SJCRH30 (cell line): ENCODE results near the gene UBE2E3. TPM values are rescaled to one million over a fixed set of nuclear protein-coding genes. Genes with fewer than 3 reads are reported as not detected.
A peak's percentile ranks its signal among the peaks of the same experiment; 100 is the strongest.

Source experiments
- DNase-seq, 2 experiments: peaks; one replicate each; pipeline ENCODE4 v3.0.0-alpha.2; 2015 to 2020
- H3K27ac ChIP-seq: fragments of 250-450 bp; sonication (Bioruptor Pico); 2 replicates; pipeline ENCODE4 v1.5.1; 2020; ENCODE audit warnings: mild to moderate bottlenecking, moderate library complexity
- H3K27me3 ChIP-seq: fragments of 250-450 bp; sonication (Bioruptor Pico); 2 replicates; pipeline ENCODE4 v1.5.1; 2020; ENCODE audit warnings: mild to moderate bottlenecking, moderate library complexity
- H3K36me3 ChIP-seq: fragments of 250-450 bp; sonication (Bioruptor Pico); 2 replicates; pipeline ENCODE4 v1.5.1; 2020; ENCODE audit warnings: mild to moderate bottlenecking, moderate library complexity
- H3K4me1 ChIP-seq: fragments of 250-450 bp; sonication (Bioruptor Pico); 2 replicates; pipeline ENCODE4 v1.5.1; 2020; ENCODE audit warnings: mild to moderate bottlenecking, moderate library complexity
- H3K4me3 ChIP-seq: fragments of 250-450 bp; sonication (Bioruptor Pico); 2 replicates; pipeline ENCODE4 v1.5.1; 2020; ENCODE audit warnings: mild to moderate bottlenecking, moderate library complexity
- H3K9me3 ChIP-seq: fragments of 250-450 bp; sonication (Bioruptor Pico); replicated peaks from 2 replicates; pipeline ENCODE4 v1.5.1; 2020; ENCODE audit warnings: mild to moderate bottlenecking, moderate library complexity
- total RNA-seq: library from RNA; depleted of rRNA; stranded (reverse); fragments of >200 nt; shearing (Covaris generic); gene quantifications from 2 replicates; pipeline ENCODE4 v1.2.3, GENCODE V29; 2014

UBE2E3 gene
- total RNA-seq, 1 experiment from 2014 or later: 169 TPM

DNA sequence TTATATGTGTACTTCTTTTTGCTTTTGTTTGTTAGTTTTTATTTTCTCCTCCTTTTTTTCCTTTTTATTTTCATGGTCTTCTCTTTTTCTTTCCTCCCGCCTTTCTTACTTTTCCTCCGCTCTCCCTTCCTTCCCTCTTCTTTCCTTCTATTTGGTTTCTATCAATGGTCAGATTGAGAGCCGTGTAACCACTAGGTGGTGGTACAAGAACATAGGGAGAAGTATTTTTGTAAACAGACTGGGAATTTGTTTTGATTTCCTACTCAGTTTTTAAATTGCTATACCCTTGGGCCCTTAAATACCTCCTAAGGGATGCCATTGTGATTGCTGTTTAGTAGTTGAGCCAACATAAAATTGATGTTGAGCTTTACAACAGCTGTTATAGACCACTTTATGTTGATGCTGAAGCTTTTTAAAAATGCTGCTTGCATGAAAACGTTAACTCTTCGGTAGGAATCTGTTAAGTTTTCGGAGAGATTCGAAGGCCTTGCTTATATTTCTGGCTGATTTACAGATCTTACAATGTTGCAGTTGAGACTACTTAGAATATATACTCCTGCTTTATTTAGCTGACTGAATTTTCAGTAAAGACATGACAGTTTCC, 124.2 kb downstream of the UBE2E3 start:
- Histone ChIP-seq H3K27ac (no peak overlapping the region; the same call in 1 of the 2 replicates), H3K4me1 (peaks cover 25% of the 10 kb centered on the region)
- peak; percentile 53 to 81 for DNase-seq

DNA sequence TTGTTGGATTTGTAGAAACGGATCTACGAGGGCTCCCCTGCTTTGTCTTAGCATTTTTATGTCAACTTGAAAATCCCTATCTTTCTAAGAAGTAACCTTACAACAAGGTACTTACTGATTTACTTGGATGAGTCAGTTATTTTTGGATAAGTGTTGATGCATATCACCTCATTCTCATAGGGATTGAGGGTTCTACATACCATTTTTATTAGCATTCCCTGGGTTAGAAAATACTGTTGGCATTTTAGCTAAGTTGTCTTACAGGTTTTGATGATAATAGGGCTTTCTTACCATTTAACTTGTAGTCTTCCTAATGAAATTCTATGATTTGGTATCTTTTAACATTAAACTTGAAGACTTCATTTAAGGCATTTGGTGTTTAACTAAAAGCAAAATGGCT, 125.2 kb downstream of the UBE2E3 start:
- DNase-seq: no peak
- Histone ChIP-seq H3K4me3 (no peak overlapping the region), H3K27me3 (no peaks in the 10 kb centered on the region), H3K4me1 (peaks cover 25% of the 10 kb centered on the region), H3K27ac (no peak overlapping the region), H3K9me3 (no peaks in the 10 kb centered on the region), H3K36me3 (no peaks in the 10 kb centered on the region)

More for the DNA sequence above, 124.2 kb downstream of the UBE2E3 start:
- Histone ChIP-seq H3K4me3 (no peak overlapping the region), H3K36me3 (no peaks in the 10 kb centered on the region), H3K27me3 (no peaks in the 10 kb centered on the region), H3K9me3 (no peaks in the 10 kb centered on the region)

DNA sequence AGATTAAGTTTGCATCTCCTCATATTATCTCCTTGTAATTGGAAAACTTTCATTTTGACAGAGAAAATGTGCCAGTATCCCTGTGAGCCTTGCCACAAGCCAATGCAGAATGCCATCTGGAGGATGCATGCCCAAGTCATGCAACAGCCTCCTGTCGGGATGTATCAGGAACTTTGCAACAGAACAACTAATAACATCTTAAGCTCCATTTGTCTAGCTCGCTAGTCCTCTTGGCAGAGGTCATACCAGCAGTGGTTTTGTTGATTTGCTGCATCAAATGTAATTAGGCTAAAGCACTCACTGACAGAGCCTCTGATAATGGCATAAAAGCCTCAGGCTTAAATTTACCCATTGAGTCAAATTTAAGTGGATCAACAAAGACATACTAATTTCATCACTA, 125.8 kb downstream of the UBE2E3 start:
- peak in 1 of 2 experiments; percentile 25 for DNase-seq
- no peaks in the 10 kb centered on the region for H3K36me3 ChIP-seq

DNA sequence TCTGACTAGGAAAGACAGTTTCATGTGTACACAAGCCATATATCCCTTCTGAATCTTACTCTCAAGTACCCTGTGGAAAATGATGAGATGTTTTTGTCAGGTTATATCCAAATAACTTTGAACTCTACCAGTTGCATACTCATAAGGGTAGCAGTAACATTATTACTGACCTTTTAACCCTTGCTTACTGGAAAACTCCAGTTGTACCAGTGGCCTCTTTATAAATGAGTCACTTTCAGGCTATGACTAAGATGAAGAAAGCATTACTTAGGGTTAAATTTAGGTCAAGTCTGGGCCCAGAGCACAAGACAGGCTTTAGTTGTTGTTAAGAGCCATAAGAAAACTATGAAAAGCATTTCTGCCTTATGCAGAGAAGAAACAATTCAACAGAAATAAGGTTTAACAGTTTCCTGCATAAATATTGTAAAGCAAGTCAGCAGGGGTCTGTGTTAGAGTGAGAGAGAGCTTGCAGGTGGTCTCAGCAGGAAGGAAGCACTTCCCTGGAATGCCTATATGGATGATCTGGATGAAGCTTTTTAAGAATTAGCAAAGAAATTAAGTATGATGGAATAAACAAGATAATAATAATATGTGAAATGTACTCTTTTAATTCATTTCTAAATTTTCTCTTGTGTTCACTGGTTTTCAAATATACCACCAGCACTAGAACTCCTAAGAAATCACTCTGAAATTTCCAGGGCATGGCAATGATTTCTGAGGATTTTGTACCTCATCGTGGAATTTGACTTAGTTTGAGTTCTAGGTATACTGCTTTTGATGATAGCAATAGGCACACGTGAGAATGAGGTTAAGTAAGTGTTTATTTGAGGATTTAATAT, 126.6 kb downstream of the UBE2E3 start:
- Histone ChIP-seq H3K27me3 (no peaks in the 10 kb centered on the region), H3K9me3 (no peaks in the 10 kb centered on the region), H3K36me3 (no peaks in the 10 kb centered on the region), H3K4me3 (no peak overlapping the region), H3K27ac (no peak overlapping the region), H3K4me1 (peaks cover 25% of the 10 kb centered on the region)
- peak in 1 of 2 experiments; percentile 33 for DNase-seq

More for the DNA sequence above, 125.8 kb downstream of the UBE2E3 start:
- Histone ChIP-seq H3K9me3 (no peaks in the 10 kb centered on the region), H3K4me3 (no peak overlapping the region), H3K4me1 (peaks cover 25% of the 10 kb centered on the region), H3K27ac (no peak overlapping the region), H3K27me3 (no peaks in the 10 kb centered on the region)

DNA sequence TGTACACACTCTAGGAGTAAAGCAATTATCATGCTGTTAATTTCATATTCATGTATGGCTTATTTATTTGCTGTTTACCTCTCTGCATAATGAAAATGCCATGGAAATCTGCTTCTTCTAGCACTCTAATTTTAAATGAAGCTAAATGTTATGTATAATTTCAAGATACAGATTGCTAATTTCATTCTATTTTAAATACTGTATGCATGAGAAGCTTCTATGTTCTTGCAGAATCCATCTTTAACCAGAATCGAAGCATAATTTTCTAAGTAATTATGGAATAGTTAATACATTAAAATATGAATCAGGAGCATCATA, 127.2 kb downstream of the UBE2E3 start:
- Histone ChIP-seq H3K27me3 (no peaks in the 10 kb centered on the region), H3K4me3 (no peak overlapping the region), H3K27ac (no peak overlapping the region), H3K4me1 (peaks cover 25% of the 10 kb centered on the region), H3K9me3 (no peaks in the 10 kb centered on the region), H3K36me3 (no peaks in the 10 kb centered on the region)
- DNase-seq: no peak

DNA sequence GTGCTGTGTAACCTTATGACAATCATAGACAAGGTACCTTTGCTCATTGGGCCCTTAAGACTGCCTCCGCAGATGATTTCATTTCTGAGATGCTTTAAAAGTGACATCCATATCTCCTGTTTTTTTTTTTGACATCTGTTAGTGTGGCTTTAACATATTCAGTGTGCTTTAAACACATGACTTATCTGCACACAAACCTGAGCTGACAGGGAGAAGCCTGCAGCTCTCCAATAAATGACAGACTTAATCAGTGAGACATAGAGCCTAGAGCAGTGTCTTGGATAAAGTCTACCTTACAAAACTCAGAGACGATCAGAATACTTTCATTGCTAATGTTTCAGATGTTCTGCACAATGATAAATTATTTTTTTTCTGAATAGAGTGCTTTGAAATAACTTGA, 130.7 kb downstream of the UBE2E3 start:
- Histone ChIP-seq H3K27me3 (no peaks in the 10 kb centered on the region), H3K36me3 (no peaks in the 10 kb centered on the region)

DNA sequence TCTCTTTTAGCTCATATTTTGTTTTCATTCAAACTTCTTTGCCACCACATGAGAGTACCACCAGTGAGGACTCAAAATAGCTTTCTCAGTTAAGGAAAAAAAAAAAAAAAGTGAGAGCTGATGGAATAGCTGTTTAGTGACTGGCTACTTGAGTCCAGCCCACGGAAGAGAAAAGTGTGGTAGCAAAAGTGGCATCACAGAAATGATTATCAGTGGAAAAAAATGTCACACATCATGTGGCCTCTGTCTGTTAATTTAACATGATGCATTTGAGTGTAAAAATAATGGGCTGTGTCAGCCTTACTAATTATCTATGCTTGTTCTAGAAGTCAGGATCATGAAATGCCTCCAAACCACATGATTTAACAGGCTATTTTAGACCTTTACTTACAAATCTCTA, 132.5 kb downstream of the UBE2E3 start:
- H3K36me3 ChIP-seq: no peaks in the 10 kb centered on the region
- no peaks in the 10 kb centered on the region for H3K9me3 ChIP-seq
- DNase-seq: no peak
- H3K4me1 ChIP-seq: no peaks in the 10 kb centered on the region
- no peak overlapping the region for H3K4me3 ChIP-seq
- no peaks in the 10 kb centered on the region for H3K27me3 ChIP-seq
- H3K27ac ChIP-seq: no peak overlapping the region

More for the DNA sequence above, 130.7 kb downstream of the UBE2E3 start:
- H3K4me3 ChIP-seq: no peak overlapping the region
- no peak for DNase-seq
- no peak overlapping the region for H3K27ac ChIP-seq
- no peaks in the 10 kb centered on the region for H3K9me3 ChIP-seq
- H3K4me1 ChIP-seq: peaks cover 12% of the 10 kb centered on the region
